Right kidney (tissue), 1 donor: ENCODE measurements around the gene ARHGEF37.
"Not testable (repeated sequence)": the region's sequence is repeated elsewhere in the genome, so short reads cannot be mapped to it uniquely, and the experiment has no call there.

Experiments
- DNase-seq: peaks from one replicate; pipeline ENCODE4 v3.0.0-alpha.2; 2016

Gene ARHGEF37

DNA sequence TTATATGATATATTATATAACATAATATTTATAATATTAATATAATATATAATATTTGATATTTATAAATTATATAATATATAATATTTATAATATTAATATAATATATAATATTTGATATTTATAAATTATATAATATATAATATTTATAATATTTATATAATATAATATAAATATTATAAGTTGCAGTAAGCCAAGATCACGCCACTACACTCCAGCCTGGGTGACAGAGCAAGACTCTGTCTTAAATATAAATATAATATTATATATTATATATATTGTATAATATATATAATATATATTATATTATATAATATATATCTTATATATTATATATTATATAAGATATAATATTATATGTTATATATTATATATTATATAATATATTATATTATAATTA is 68.4 kb downstream of the ARHGEF37 start:
- not testable (repeated sequence) for DNase-seq

DNA sequence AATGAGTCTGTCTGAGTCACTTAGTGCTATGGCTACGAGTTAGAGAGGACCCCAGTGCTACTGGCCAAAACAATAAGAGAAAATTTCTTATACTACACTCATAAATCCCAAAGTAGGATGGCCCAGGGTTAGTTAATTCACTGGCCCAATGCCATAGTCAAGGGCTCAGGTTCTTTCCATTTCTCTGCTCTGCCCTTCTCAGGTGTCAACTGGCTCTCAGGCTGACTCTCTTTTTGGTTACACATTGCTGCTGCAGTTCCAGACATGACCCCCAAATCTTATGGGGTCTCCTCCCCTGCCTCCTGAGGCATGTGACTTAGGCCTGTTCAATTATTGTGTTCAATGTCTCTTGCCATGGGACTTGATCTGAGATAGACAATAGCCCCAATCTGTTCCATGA is 70.4 kb downstream of the ARHGEF37 start:
- peak; percentile 46 for DNase-seq

DNA sequence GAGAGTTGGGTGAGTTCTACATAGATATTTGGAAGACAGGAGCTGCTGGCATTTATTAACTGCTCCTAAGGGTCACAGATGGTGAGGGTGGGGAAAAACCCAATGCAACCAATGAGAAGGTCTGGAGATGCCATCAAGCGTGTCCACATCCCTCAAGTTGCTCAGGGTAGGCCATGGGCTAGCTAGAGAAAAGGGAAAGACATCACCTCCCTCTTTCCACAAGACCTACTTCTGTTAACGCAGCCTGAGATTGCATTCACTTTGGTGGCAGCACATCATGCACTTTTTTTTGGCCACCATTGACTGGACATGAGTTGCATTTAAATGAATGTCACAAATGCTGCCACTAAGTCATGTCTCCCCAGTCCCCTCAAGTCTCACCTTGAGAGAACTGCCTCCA is 71.4 kb downstream of the ARHGEF37 start:
- DNase-seq = no peak

DNA sequence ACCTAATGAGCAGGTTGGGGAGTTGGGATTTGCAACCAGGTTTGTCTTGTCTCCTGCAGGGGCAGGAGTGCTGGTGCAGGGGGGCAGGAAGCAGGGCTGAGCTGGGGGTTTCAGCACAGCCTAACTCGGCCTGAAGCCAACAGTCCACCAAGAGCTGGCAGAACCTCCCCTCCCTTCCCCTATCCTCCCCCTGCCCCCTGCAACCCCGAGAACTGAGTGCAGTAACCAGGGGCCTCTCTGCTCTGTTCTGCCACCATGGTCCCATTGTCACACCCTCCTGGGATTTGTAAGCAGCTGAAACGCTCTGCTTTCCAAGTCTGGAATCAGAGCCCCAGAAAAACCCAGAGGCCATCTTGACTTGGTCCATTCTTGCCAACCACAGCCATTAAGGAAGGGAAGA is 72.9 kb downstream of the ARHGEF37 start:
- no peak for DNase-seq

- no peak for DNase-seq
These were observed 73.7 kb downstream of the ARHGEF37 start for GRCh38 chr5:149654883-149655505.

GRCh38 chr5:149656576-149657182 is 75.4 kb downstream of the ARHGEF37 start:
- DNase-seq = no peak

DNA sequence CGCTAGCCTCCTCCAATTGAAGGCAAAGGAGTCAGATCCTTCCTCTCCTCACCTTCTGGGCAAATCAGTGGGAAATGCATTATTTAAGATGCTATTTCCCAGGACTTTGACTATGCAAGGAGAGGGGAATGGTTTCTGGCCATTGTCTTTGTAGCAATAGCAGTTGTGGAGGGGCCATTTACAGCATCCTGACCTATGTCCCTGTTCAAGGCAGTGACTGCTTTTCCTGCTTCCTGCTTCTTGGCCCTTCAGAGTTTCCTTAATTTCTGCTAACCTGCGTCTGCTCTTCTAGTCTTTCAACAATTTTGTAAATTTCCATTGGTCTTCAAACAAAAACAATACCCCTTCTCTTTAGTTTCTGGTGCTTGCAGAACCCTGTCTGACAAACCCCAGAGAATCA is 76.0 kb downstream of the ARHGEF37 start:
- no peak for DNase-seq

DNA sequence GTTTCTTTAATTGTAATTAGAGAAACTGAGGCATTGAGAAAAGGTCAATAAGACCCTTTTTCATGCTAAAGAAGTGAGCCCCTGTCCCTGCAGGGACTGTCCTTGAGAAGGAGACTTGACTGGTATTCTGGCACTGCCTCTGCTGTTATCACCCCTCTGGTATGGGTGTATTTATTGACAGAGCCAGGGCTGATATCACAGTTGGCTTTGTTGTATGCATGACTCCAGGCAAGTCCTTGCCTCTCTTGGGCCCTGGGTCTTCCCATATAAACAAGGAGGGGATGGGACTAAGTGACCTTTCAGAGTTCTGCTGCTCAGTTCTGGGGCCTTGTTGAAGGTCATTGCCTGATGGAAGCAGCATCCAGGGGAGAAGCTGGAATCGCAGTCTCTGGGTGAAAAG is 77.0 kb downstream of the ARHGEF37 start:
- DNase-seq = no peak

GRCh38 chr5:149664083-149664482 is 82.8 kb downstream of the ARHGEF37 start:
- no peak for DNase-seq

DNA sequence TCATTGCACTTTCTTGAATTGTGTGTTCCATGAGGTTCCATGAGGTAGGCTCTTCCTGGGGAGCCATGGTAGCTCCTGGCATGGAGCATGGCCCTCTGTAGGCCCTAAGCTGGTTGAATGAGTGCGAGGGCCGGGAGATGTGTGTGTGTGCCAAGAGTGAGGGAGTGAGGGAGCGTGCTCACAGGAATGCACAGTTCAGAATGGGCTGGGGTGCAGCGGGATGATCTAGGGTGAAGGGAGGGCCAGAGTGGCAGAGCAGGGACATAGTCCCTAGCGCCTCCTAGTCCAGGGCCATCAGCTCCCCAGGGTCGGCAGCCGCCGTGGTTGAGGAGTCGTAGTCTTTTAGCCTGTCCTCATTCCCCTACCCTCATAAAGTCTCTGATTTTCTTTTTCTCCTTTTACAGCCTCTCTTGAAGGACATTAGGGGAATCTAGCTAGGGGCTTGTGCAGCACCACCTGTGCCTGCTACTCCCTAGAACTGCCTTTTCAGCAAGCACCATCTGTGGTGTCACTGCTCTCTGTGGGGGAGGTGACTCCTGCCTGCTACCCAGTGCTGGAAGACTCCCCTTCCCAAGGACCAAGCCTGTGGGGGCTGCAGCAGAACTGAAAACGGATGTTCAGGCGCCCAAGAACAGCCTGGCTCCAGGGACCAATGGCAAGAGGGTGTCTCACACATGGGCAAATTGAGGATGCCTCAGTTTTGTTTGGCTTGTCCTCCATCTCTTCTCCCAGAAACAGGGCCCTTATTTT is 83.5 kb downstream of the ARHGEF37 start:
- no peak for DNase-seq

GRCh38 chr5:149665416-149666175 is 84.3 kb downstream of the ARHGEF37 start:
- no peak for DNase-seq

GRCh38 chr5:149666212-149666852 is 85.0 kb downstream of the ARHGEF37 start:
- no peak for DNase-seq

- no peak for DNase-seq
These were observed 86.0 kb downstream of the ARHGEF37 start for GRCh38 chr5:149667084-149667828.

DNA sequence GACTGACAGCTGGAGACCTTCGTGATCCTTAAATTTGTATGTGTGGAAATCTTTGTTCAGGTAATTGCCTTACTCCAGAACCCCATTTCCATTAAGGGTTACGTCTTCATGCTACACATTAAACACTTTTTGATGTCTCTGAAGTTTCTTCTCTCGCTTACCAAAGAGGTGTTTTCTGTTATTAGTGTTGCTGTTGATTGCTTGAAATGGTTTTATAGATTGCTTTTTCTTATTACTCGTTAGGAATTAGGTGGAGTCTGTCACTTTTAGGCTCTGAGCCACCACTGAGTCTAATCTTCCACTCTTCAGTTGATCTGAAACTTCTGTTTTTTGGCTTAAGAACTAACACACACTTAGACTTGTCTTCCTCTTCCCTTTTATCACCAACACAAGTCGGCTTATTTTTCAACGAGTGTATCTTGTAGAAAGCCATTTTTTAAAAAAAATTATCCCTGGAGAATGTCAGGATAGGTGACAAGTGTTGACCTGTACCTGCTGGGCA is 86.6 kb downstream of the ARHGEF37 start:
- DNase-seq = no peak

DNA sequence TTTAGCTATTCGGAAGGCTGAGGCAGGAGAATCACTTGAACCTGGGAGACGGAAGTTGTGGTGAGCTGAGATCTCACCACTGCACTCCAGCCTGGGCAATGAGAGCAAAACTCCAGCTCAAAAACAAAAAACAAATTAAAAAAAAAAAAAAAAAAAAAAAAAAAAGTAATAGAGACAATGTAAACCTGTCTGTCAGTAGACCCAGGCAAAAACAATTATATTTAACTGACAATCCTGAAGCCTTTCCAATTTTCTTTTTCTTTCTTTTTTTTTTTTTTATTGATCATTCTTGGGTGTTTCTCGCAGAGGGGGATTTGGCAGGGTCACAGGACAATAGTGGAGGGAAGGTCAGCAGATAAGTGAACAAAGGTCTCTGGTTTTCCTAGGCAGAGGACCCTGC is 88.0 kb downstream of the ARHGEF37 start:
- DNase-seq = not testable (repeated sequence)

- no peak for DNase-seq
These were observed 90.2 kb downstream of the ARHGEF37 start for GRCh38 chr5:149671544-149671943.

DNA sequence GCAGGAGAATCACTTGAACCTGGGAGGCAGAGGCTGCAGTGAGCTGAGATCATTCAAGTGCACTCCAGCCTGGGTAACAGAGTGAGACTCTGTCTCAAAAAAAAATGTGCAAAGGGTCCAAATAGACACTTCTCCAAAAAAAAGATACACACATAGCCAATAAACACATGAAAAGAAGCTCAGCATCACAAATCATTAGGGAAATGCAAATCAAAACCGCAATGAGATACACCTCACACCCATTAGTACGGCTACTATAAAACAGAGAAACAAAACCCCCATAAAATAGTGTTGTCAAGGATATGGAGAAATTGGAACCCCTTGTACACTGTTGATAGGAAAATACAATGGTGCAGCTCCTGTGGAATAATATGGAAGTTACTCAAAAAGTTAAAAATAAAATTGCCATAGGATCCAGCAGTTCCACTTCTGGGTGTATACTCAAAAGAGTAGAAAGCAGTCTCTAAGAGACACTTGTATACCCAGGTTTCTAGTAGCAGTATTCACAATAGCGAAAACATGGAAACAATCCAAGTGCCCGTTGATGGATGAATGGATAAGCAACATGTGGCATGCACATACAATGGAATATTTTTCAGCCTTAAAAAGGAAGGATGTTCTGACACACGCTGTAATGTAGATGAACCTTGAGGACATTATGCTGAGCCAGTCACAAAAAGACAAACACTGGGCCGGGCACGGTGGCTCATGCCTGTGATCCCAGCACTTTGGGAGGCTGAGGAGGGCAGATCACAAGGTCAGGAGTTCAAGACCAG is 91.6 kb downstream of the ARHGEF37 start:
- DNase-seq = no peak

- no peak for DNase-seq
These were observed 93.4 kb downstream of the ARHGEF37 start for GRCh38 chr5:149674686-149675085.

DNA sequence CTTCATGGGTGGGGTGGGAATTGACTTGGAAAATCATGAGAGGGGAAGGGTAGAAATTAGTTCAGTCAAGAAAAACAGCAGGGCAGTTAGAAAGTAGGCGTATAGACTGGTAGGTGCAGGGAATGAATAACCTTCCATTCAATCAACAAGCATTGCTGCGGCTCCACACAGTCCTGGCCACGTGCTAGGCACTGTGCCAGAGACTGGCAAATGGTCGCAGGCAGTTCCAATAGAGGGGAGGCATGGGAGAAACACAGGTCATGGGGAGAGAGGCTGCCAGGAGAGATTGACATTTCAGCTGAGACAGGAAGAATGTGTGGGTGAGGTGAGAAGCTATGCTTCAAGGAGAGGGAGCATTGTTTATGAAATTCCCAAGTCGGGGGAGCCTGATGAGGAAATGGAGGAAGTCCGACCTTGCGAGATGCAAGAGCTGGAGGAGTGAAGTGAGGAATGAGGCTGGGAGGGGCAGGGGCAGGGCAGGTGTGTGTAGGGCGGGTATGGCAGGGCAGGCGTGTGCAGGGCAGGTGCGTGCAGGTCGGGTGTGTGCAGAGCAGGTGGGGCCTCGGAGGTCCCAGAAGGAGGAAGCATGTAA is 94.4 kb downstream of the ARHGEF37 start:
- no peak for DNase-seq

GRCh38 chr5:149677731-149678130 is 96.4 kb downstream of the ARHGEF37 start:
- DNase-seq = no peak
